K562 (cell line): ENCODE results near the gene RNF113B. TPM values are rescaled to one million over a fixed set of nuclear protein-coding genes. Genes with fewer than 3 reads are reported as not detected.

ENCODE experiments used
- ATAC-seq: fragments of 200-7000 bp; cut with Tn5 transposase; 3 replicates; pipeline ENCODE4 v1.9.1; 2020; ENCODE audit warnings: moderate library complexity
- BruUV-seq: library from RNA; stranded (reverse); fragments of 400-500 nt; replicated peaks from 2 replicates; lab custom pipeline; 2021; lab: Mats Ljungman, UMichigan
- CTCF ChIA-PET: fragments of 300-600 bp; formaldehyde crosslinking; extraction: SDS; loops from one replicate; lab custom pipeline; 2021; ENCODE audit warnings: low intra/inter-chr PET ratio; lab: Yijun Ruan, JAX
- POLR2A ChIA-PET: fragments of 300-600, 350-650 bp; sonication (Branson Sonifier 250); formaldehyde crosslinking; extraction: SDS; loops from one replicate; lab custom pipeline; 2021; ENCODE audit warnings: antibody characterized with exemption, inconsistent platforms; lab: Yijun Ruan, JAX
- DNase-seq, 4 experiments: peaks; one replicate each; pipeline versions ENCODE4 v3.0.0 to v3.0.0-alpha.2; 2011 to 2018; ENCODE audit warnings: low spot score in 3 of 4, mixed read lengths in 3 of 4; ENCODE audit errors: extremely low read depth in 1 of 4
- FAIRE-seq: peaks from 2 replicates; lab custom pipeline; 2011; peaks lifted over from hg19 to GRCh38; lab: Jason Lieb, UNC
- H2AFZ ChIP-seq: 2 replicates; pipeline ENCODE4 v1.6.0; 2011; ENCODE audit warnings: low read depth, low read length, control low read depth, inconsistent platforms
- H3K27ac ChIP-seq: fragments of 200-600 bp; 3 replicates; pipeline ENCODE4 v1.8.0; 2011; ENCODE audit warnings: low read depth, mild to moderate bottlenecking, control low read depth, inconsistent platforms, low read length, moderate library complexity, mixed read lengths; ENCODE audit errors: extremely low read depth
- H3K27me3 ChIP-seq, 2 experiments: fragments of 300-600 bp in 1 of 2; 2 replicates in 1 of 2; 3 replicates in 1 of 2; pipeline versions ENCODE4 v1.6.0 to v1.8.0; 2011; ENCODE audit warnings: inconsistent platforms in 2 of 2, low read length in 2 of 2, mild to moderate bottlenecking in 1 of 2, mixed read lengths in 1 of 2, moderate library complexity in 1 of 2; ENCODE audit not compliant: control insufficient read depth in 2 of 2, insufficient read depth in 2 of 2
- H3K36me3 ChIP-seq: fragments of 300-600 bp; 3 replicates; pipeline ENCODE4 v1.8.0; 2011; ENCODE audit warnings: mild to moderate bottlenecking, low read length, inconsistent platforms; ENCODE audit not compliant: control insufficient read depth, insufficient read depth
- H3K4me1 ChIP-seq, 2 experiments: fragments of 200-600 bp in 1 of 2; replicated peaks in 1 of 2; 2 replicates in 1 of 2; 3 replicates in 1 of 2; pipeline versions ENCODE4 v1.5.1 to v1.8.0; 2011; ENCODE audit warnings: inconsistent platforms in 2 of 2, low read length in 2 of 2, mild to moderate bottlenecking in 1 of 2, mixed read lengths in 1 of 2, moderate library complexity in 1 of 2; ENCODE audit not compliant: control insufficient read depth in 2 of 2, insufficient read depth in 2 of 2
- H3K4me2 ChIP-seq: 2 replicates; pipeline ENCODE4 v1.6.1; 2011; ENCODE audit warnings: low read length, control low read depth, inconsistent platforms, mixed read lengths; ENCODE audit not compliant: insufficient read depth
- H3K4me3 ChIP-seq: fragments of 200-600 bp; sonication (generic), shearing (Covaris generic); 2 replicates; pipeline ENCODE4 v1.5.1; 2016; ENCODE audit warnings: control low read depth, inconsistent platforms
- H3K79me2 ChIP-seq: fragments of 200-600 bp; 3 replicates; pipeline ENCODE4 v1.8.0; 2011; ENCODE audit warnings: low read length, inconsistent platforms; ENCODE audit not compliant: control insufficient read depth, insufficient read depth
- H3K9ac ChIP-seq, 2 experiments: 2 replicates each; pipeline versions ENCODE4 v1.6.0 to v1.6.1; 2011; ENCODE audit warnings: low read depth in 2 of 2, low read length in 2 of 2, control low read depth in 1 of 2, inconsistent platforms in 1 of 2, mild to moderate bottlenecking in 1 of 2, mixed read lengths in 1 of 2; ENCODE audit not compliant: insufficient read depth in 1 of 2
- H3K9me1 ChIP-seq: one replicate; pipeline ENCODE4 v1.6.0; 2011; ENCODE audit warnings: inconsistent platforms, mild to moderate bottlenecking, low read length, moderate library complexity; ENCODE audit not compliant: control insufficient read depth, insufficient read depth
- H3K9me3 ChIP-seq: replicated peaks from 2 replicates; pipeline ENCODE4 v1.5.1; 2011; ENCODE audit warnings: low read depth, low read length, inconsistent platforms; ENCODE audit not compliant: control insufficient read depth, insufficient read depth
- H4K20me1 ChIP-seq: replicated peaks from 2 replicates; pipeline ENCODE4 v1.6.1; 2011; ENCODE audit warnings: low read length, inconsistent platforms, mixed read lengths; ENCODE audit not compliant: control insufficient read depth, insufficient read depth
- CEBPG ChIP-seq, 3 experiments: fragments of 200-800 bp in 1 of 3; sonication (Bioruptor generic) in 1 of 3; sonication (generic) in 1 of 3; formaldehyde crosslinking in 1 of 3; IDR thresholded peaks in 2 of 3; conservative IDR thresholded peaks in 1 of 3; 2 replicates each; pipeline versions ENCODE4 v1.6.1 to v1.8.0; 2016 to 2022; ENCODE audit warnings: missing compliant biosample characterization in 2 of 3, missing genetic modification characterization in 2 of 3, mild to moderate bottlenecking in 1 of 3, missing genetic modification reagents in 1 of 3
- CTBP1 ChIP-seq: fragments of 450-650 bp; IDR thresholded peaks from 2 replicates; pipeline ENCODE4 v1.6.1; 2016; ENCODE audit warnings: borderline replicate concordance
- HDAC1 ChIP-seq, 2 experiments: fragments of 450-650 bp; IDR thresholded peaks; 2 replicates each; pipeline ENCODE4 v1.6.1; 2016 to 2017; ENCODE audit warnings: inconsistent platforms in 1 of 2, mild to moderate bottlenecking in 1 of 2, moderate library complexity in 1 of 2
- KHSRP ChIP-seq: fragments of 450-650 bp; IDR thresholded peaks from 2 replicates; pipeline ENCODE4 v1.6.1; 2017
- NCOA4 ChIP-seq: fragments of 450-650 bp; IDR thresholded peaks from 2 replicates; pipeline ENCODE4 v1.6.1; 2018; ENCODE audit warnings: mild to moderate bottlenecking; ENCODE audit not compliant: partially characterized antibody
- OTX1 ChIP-seq: fragments of 450-650 bp; formaldehyde crosslinking; IDR thresholded peaks from 2 replicates; pipeline ENCODE4 v1.4.0; 2022; ENCODE audit warnings: mild to moderate bottlenecking
- PCBP2 ChIP-seq: fragments of 200-400 bp; formaldehyde crosslinking; IDR thresholded peaks from 2 replicates; pipeline ENCODE4 v1.6.1; 2018; ENCODE audit warnings: low read length, low read depth, mild to moderate bottlenecking, moderate library complexity; ENCODE audit not compliant: poor library complexity, severe bottlenecking
- PTBP1 ChIP-seq: fragments of 200-400 bp; formaldehyde crosslinking; IDR thresholded peaks from 2 replicates; pipeline ENCODE4 v1.6.1; 2017; ENCODE audit warnings: low read depth, low read length
- TSC22D4 ChIP-seq: fragments of 450-650 bp; IDR thresholded peaks from 2 replicates; pipeline ENCODE4 v1.6.1; 2016; ENCODE audit warnings: missing genetic modification characterization, missing biosample characterization, control low read depth
- ZNF124 ChIP-seq: sonication (generic); formaldehyde crosslinking; IDR thresholded peaks from 2 replicates; pipeline ENCODE4 v1.8.1; 2022; ENCODE audit warnings: missing genetic modification reagents
- ZNF197 ChIP-seq: fragments of 200-800 bp; sonication (Bioruptor generic); IDR thresholded peaks from 2 replicates; pipeline ENCODE4 v1.6.1; 2016; ENCODE audit warnings: low read depth, missing genetic modification characterization, missing compliant biosample characterization
- WGBS: fragments of 100-300 bp; shearing (Covaris generic); methylation state at CpG from one replicate; pipeline ENCODE4 v1.1.6; 2016; ENCODE audit warnings: low coverage, mixed read lengths; ENCODE audit not compliant: insufficient coverage; ENCODE audit errors: missing lambda C conversion rate; 5-methylcytosine and 5-hydroxymethylcytosine counted together
- in situ Hi-C: fragments of 300-500 bp; cut with MboI; formaldehyde crosslinking; loops from 4 replicates; pipeline ENCODE4 v1.15.0; 2018; ENCODE audit warnings: inconsistent platforms, mixed read lengths
- intact Hi-C: fragments of 100-400 bp; cut with micrococcal nuclease; formaldehyde crosslinking; loops from 2 replicates; pipeline ENCODE4 v1.14.2; 2022
- polyA plus RNA-seq, 8 experiments: library from polyadenylated mRNA; depleted of rRNA in 4 of 8; stranded (reverse) in 5 of 8; unstranded in 3 of 8; fragments of >200 nt; fragmentation: Nextera tagmentation in 2 of 8; fragmentation: Illumina TruSeq in 1 of 8; extraction: Ambion mirVana in 2 of 8; extraction: Trizol in 1 of 8; gene quantifications; 2 replicates each; pipeline versions ENCODE4 v1.2.1 to v1.2.3, GENCODE V29; 2011 to 2014; ENCODE audit warnings: inconsistent platforms in 1 of 8, missing spikeins in 1 of 8
- total RNA-seq, 7 experiments: library from RNA; depleted of rRNA in 6 of 7; stranded (reverse); fragments of >200 nt in 6 of 7; fragmentation: Illumina TruSeq in 2 of 7; extraction: Trizol in 2 of 7; gene quantifications; 2 replicates each; pipeline versions ENCODE4 v1.2.1 to v1.2.3, GENCODE V29; 2011 to 2021; ENCODE audit warnings: low replicate concordance in 1 of 7
- TF ChIP-seq, protein P1 (sequence below): IDR thresholded peaks from 2 replicates; pipeline ENCODE4 v1.6.1; 2011; ENCODE audit not compliant: insufficient read length; ENCODE audit errors: extremely low read depth
- TF ChIP-seq, protein P2 (sequence below): fragments of 450-650 bp; formaldehyde crosslinking; IDR thresholded peaks from 2 replicates; pipeline ENCODE4 v1.4.0; 2020; ENCODE audit warnings: mild to moderate bottlenecking, moderate library complexity
- TF ChIP-seq, protein P3 (sequence below): fragments of 250-450 bp; sonication (Bioruptor Pico); IDR thresholded peaks from 2 replicates; pipeline ENCODE4 v1.8.0; 2022; ENCODE audit warnings: inconsistent platforms, mild to moderate bottlenecking, moderate library complexity, borderline replicate concordance
- TF ChIP-seq, protein P4 (sequence below): fragments of 250-450 bp; sonication (Bioruptor Pico); IDR thresholded peaks from 2 replicates; pipeline ENCODE4 v1.5.0; 2021; ENCODE audit warnings: mild to moderate bottlenecking, borderline replicate concordance

The RNF113B gene
- total and polyA plus RNA-seq, 9 of the 15 experiments (the other 6 are each of a cell fraction or from before 2014, with no cell fraction given), result 0.09 TPM; not detected in 8

DNA sequence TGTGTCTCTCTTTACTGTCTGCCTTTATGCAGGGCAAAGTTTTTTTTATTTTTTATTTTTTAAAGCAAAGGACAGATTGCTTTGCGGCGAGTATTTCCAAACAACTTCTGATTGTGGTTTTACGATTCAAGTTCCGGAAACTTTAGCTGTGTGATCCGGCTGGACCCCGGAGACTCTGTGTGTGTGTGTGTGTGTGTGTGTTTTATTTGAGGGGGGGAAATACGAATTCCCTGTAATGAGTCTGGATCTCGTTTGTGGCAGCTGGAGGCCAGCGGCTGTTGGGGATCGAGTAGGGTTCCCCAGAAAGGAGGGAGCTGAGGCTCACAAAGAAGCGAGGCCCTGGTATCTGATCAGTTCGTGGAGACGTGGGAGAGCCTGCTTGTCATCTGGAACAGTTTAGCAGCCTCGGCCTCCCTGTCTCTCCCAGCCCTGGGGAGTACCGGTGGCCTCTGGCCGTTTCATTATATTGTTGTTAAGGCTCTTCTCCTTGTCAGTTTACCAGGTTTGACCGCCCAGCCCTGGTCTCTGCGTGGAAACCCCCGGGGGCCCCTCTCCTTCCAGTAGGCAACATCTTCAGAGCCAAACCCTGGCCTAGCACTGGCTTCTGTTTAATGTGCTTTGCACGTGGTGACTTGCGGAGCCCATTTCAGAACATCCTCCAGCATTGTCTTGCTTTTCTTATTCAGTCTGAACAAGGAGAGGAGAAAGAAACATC, 32.9 kb downstream of the RNF113B start:
- H3K4me3 ChIP-seq, result no peak overlapping the region
- no peaks in the 10 kb centered on the region for H3K79me2 ChIP-seq
- H2AFZ ChIP-seq, result no peak overlapping the region
- H3K9ac ChIP-seq, result no peak overlapping the region
- WGBS, result 26% methylated on average over 17 of the region's 21 CpGs
- in situ Hi-C loops (no loop called here), intact Hi-C loops (no loop called here)
- CTCF ChIA-PET, result no interaction called here
- no peak for DNase-seq
- H3K9me1 ChIP-seq, result no peaks in the 10 kb centered on the region
- peaks cover 0 to 18% of the 10 kb centered on the region in 2 experiments; a peak in 1 of 5 replicates for H3K4me1 ChIP-seq
- H3K4me2 ChIP-seq, result no peak overlapping the region
- FAIRE-seq, result no peak
- H3K27me3 ChIP-seq, result peaks cover 2 to 38% of the 10 kb centered on the region in 2 experiments; a peak in 3 of 5 replicates
- H3K36me3 ChIP-seq, result no peaks in the 10 kb centered on the region
- BruUV-seq, result no TSS peak
- H3K9me3 ChIP-seq, result no peaks in the 10 kb centered on the region
- no peaks in the 10 kb centered on the region for H4K20me1 ChIP-seq
- POLR2A ChIA-PET, result interaction anchor here (0.6 kb wide), 2 partner anchors 297 to 398 kb away, joined by 3 read pairs; no protein-coding TSS in a partner anchor
- no peak overlapping the region for H3K27ac ChIP-seq
- ATAC-seq, result no peak
- TF ChIP-seq, protein P1, sequence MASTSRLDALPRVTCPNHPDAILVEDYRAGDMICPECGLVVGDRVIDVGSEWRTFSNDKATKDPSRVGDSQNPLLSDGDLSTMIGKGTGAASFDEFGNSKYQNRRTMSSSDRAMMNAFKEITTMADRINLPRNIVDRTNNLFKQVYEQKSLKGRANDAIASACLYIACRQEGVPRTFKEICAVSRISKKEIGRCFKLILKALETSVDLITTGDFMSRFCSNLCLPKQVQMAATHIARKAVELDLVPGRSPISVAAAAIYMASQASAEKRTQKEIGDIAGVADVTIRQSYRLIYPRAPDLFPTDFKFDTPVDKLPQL, result no peak
- TF ChIP-seq HDAC1 (IDR thresholded peaks at IDR 0.05), result no peak
- TF ChIP-seq TSC22D4 (tag), result no peak
- TF ChIP-seq, protein P2, sequence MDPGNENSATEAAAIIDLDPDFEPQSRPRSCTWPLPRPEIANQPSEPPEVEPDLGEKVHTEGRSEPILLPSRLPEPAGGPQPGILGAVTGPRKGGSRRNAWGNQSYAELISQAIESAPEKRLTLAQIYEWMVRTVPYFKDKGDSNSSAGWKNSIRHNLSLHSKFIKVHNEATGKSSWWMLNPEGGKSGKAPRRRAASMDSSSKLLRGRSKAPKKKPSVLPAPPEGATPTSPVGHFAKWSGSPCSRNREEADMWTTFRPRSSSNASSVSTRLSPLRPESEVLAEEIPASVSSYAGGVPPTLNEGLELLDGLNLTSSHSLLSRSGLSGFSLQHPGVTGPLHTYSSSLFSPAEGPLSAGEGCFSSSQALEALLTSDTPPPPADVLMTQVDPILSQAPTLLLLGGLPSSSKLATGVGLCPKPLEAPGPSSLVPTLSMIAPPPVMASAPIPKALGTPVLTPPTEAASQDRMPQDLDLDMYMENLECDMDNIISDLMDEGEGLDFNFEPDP (CRISPR knock-in tag), result no peak
- TF ChIP-seq, protein P3, sequence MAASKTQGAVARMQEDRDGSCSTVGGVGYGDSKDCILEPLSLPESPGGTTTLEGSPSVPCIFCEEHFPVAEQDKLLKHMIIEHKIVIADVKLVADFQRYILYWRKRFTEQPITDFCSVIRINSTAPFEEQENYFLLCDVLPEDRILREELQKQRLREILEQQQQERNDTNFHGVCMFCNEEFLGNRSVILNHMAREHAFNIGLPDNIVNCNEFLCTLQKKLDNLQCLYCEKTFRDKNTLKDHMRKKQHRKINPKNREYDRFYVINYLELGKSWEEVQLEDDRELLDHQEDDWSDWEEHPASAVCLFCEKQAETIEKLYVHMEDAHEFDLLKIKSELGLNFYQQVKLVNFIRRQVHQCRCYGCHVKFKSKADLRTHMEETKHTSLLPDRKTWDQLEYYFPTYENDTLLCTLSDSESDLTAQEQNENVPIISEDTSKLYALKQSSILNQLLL, result no peak
- no peak for TF ChIP-seq CEBPG (CRISPR knock-in tag; IDR thresholded peaks at IDR 0.05)
- no peak for TF ChIP-seq CEBPG (tag; conservative IDR thresholded peaks at IDR 0.05 in 1 of 2, IDR thresholded peaks at IDR 0.05 in 1 of 2)
- no peak for TF ChIP-seq OTX1 (CRISPR knock-in tag)
- TF ChIP-seq ZNF124 (CRISPR knock-in tag), result no peak
- TF ChIP-seq CTBP1, result no peak
- no peak for TF ChIP-seq KHSRP
- no peak for TF ChIP-seq NCOA4
- TF ChIP-seq PCBP2, result no peak
- TF ChIP-seq ZNF197, result no peak
- TF ChIP-seq PTBP1, result no peak
- TF ChIP-seq, protein P4, sequence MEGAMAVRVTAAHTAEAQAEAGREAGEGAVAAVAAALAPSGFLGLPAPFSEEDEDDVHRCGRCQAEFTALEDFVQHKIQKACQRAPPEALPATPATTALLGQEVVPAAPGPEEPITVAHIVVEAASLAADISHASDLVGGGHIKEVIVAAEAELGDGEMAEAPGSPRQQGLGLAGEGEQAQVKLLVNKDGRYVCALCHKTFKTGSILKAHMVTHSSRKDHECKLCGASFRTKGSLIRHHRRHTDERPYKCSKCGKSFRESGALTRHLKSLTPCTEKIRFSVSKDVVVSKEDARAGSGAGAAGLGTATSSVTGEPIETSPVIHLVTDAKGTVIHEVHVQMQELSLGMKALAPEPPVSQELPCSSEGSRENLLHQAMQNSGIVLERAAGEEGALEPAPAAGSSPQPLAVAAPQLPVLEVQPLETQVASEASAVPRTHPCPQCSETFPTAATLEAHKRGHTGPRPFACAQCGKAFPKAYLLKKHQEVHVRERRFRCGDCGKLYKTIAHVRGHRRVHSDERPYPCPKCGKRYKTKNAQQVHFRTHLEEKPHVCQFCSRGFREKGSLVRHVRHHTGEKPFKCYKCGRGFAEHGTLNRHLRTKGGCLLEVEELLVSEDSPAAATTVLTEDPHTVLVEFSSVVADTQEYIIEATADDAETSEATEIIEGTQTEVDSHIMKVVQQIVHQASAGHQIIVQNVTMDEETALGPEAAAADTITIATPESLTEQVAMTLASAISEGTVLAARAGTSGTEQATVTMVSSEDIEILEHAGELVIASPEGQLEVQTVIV (CRISPR knock-in tag), result no peak
